ENCODE results near the gene FKBP2. TPM values are rescaled to one million over a fixed set of nuclear protein-coding genes. Genes with fewer than 3 reads are reported as not detected.
A peak's percentile ranks its signal among the peaks of the same experiment; 100 is the strongest.

The FKBP2 gene
- total and polyA plus RNA-seq, 2 of the 4 experiments (the other 2 are of a cell fraction), result 36.2 to 76.4 TPM

GRCh38 chr11:64208086-64208795, 32.7 kb upstream of the FKBP2 start:
- peaks cover 10% of the 10 kb centered on the region for H3K4me1 ChIP-seq (ENCODE audit: control insufficient read depth, insufficient read depth, low read length)
- POLR2A ChIA-PET (ENCODE audit: unreplicated experiment), result no interaction called here
- no TSS peak for BruUV-seq (replicated peaks)
- H2AFZ ChIP-seq (replicated peaks; ENCODE audit: low read length, poor library complexity), result peak overlapping the region; percentile 94
- no peak overlapping the region for H3K4me3 ChIP-seq (ENCODE audit: insufficient read depth, low read depth, low read length)
- peak overlapping the region; percentile 94; the same call in 1 of the 2 replicates for H4K91ac ChIP-seq (ENCODE audit: insufficient read depth, low read depth, low read length)
- H2BK15ac ChIP-seq (ENCODE audit: low read depth, low read length), result peak overlapping the region; percentile 15; the same call in 1 of the 3 replicates
- H3K9me1 ChIP-seq (ENCODE audit: insufficient read depth, low read length), result no peaks in the 10 kb centered on the region; the same call in 1 of the 2 replicates
- in situ Hi-C loops (cut with MboI; ENCODE audit: low sequenced_read_pairs), result no loop called here
- peaks cover 28% of the 10 kb centered on the region for H3K36me3 ChIP-seq (ENCODE audit: control insufficient read depth, insufficient read depth, low read length)
- no peak overlapping the region for H3K23ac ChIP-seq (ENCODE audit: low read depth, low read length)
- H3K4ac ChIP-seq (ENCODE audit: low read depth, low read length), result peak overlapping the region; percentile 89
- peak overlapping the region; percentile 38; the same call in 1 of the 2 replicates for H3K14ac ChIP-seq (replicated peaks; ENCODE audit: low read depth, low read length)
- peak overlapping the region; percentile 88 to 95 for H4K8ac ChIP-seq (ENCODE audit: low read depth in 2 of 2, low read length in 2 of 2)
- no peak overlapping the region for H3K4me2 ChIP-seq (ENCODE audit: low read depth, low read length)
- intact Hi-C loops (cut with micrococcal nuclease), result loop anchor here (10.0 kb wide), 1 partner anchor 447 kb away; no protein-coding TSS in a partner anchor
- WGBS, 2 experiments (ENCODE audit: extremely low coverage in 2 of 2, insufficient read length in 1 of 2), result 95% methylated on average over 8 of the region's 23 CpGs; no CpG with 5 or more reads in 1 of the 2 experiments
- H2AK5ac ChIP-seq (ENCODE audit: low read depth, low read length), result peak overlapping the region; percentile 76
- dilution Hi-C loops (cut with HindIII; ENCODE audit: low sequenced_read_pairs, unreplicated experiment), result no loop called here
- no peak overlapping the region; the same call in 1 of the 2 replicates for H3K9ac ChIP-seq (ENCODE audit: low read depth, low read length)
- CTCF ChIA-PET, result interaction anchor here (0.7 to 2.0 kb wide), 2 partner anchors 9 to 93 kb away, joined by 3 to 7 read pairs; no protein-coding TSS in a partner anchor
- peak overlapping the region; percentile 72; the same call in 1 of the 2 replicates for H2BK120ac ChIP-seq (ENCODE audit: low read depth, low read length)
- no peaks in the 10 kb centered on the region for H3K27me3 ChIP-seq (ENCODE audit: control insufficient read depth, insufficient read depth, low read length)
- peak overlapping the region; percentile 95 for H2AK9ac ChIP-seq (replicated peaks; ENCODE audit: low read depth, low read length, poor library complexity)
- peak overlapping the region; percentile 50 for H3K18ac ChIP-seq (ENCODE audit: low read depth, low read length)
- peak overlapping the region; percentile 91 for H2BK5ac ChIP-seq (ENCODE audit: low read depth, low read length, poor library complexity, severe bottlenecking)
- H4K5ac ChIP-seq (ENCODE audit: low read depth, low read length), result peak overlapping the region; percentile 92
- DNase-seq (no peak), ATAC-seq (ENCODE audit: low read depth) (no peak)
- H3K56ac ChIP-seq (ENCODE audit: extremely low read depth, insufficient read depth, low read length), result peak overlapping the region; percentile 5; the same call in 1 of the 2 replicates
- H2BK20ac ChIP-seq (ENCODE audit: low read depth, low read length), result peak overlapping the region; percentile 20; the same call in 1 of the 2 replicates
- peak overlapping the region; percentile 62 for H3K27ac ChIP-seq (ENCODE audit: insufficient read depth, low read length)
- H4K20me1 ChIP-seq (ENCODE audit: insufficient read depth, low read length), result peaks cover 8% of the 10 kb centered on the region; the same call in 1 of the 2 replicates
- H3K79me1 ChIP-seq (ENCODE audit: low read depth in 1 of 2, low read length in 2 of 2), result peaks cover 0 to 22% of the 10 kb centered on the region in 2 experiments; a peak in 2 of 4 replicates
- TF ChIP-seq NFE2L2 (IDR thresholded peaks at IDR 0.05; ENCODE audit: low read depth, low read length) (no peak), RFX5 (IDR thresholded peaks at IDR 0.05; ENCODE audit: low read depth, low read length) (no peak), CEBPB (IDR thresholded peaks at IDR 0.05; ENCODE audit: low read depth, low read length) (no peak), MAFK (IDR thresholded peaks at IDR 0.05; ENCODE audit: low read depth, low read length) (no peak), RCOR1 (IDR thresholded peaks at IDR 0.05; ENCODE audit: insufficient replicate concordance, low read length) (no peak), MXI1 (IDR thresholded peaks at IDR 0.05; ENCODE audit: borderline replicate concordance, low read depth, low read length) (no peak), RAD21 (IDR thresholded peaks at IDR 0.05; ENCODE audit: low read length) (no peak), POLR2A (IDR thresholded peaks at IDR 0.05; ENCODE audit: low read depth, low read length) (no peak), CHD1 (IDR thresholded peaks at IDR 0.05; ENCODE audit: low read depth, low read length) (no peak), SMC3 (IDR thresholded peaks at IDR 0.05; ENCODE audit: low read depth, low read length) (no peak)
- TF ChIP-seq, protein P1, sequence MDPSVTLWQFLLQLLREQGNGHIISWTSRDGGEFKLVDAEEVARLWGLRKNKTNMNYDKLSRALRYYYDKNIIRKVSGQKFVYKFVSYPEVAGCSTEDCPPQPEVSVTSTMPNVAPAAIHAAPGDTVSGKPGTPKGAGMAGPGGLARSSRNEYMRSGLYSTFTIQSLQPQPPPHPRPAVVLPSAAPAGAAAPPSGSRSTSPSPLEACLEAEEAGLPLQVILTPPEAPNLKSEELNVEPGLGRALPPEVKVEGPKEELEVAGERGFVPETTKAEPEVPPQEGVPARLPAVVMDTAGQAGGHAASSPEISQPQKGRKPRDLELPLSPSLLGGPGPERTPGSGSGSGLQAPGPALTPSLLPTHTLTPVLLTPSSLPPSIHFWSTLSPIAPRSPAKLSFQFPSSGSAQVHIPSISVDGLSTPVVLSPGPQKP (IDR thresholded peaks at IDR 0.05; ENCODE audit: borderline replicate concordance, low read depth, low read length), result no peak
- H3K9me3 ChIP-seq (ENCODE audit: control insufficient read depth, insufficient read depth, low read length), result no peaks in the 10 kb centered on the region
